ENCODE measurements around the gene MEPCE.

The MEPCE gene

DNA sequence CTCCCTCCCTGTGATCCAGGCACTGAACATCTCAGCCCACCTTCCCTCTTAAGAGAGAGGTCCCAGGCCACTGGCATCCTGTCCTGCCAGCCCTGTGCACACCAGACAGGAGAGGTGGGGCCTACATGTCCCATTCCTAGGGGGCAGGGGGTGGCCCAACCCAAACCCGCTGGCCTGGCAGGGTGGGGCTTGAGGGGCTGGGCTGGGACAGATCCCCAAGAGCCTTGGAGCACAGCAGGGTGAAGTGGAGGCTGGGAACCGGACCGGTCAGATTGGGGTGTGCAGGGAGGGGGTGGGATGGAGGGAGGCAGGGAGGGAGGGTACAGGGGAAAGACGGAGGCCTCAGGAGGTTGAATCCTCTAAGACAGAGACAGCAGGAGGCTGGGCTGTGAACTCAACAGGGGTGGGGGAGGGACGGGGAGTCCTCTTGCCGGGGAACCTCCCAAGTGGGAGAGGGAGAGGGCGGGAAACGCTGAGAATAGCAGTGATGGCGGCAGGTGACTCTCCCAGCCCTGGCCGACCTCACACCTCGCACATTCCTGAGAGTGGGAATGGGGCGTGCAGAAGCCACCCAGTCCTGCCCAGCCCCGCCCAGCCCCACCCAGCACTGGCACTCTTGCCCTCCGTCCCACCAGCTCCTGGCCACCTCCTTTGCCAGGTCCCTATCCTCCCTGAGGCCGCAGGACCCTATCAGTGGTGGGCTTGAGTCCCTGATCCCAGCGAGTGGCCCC, 42.7 kb downstream of the MEPCE start:
- DNase-seq (ENCODE audit: low read depth) = no peak
- TF ChIP-seq, protein P1, sequence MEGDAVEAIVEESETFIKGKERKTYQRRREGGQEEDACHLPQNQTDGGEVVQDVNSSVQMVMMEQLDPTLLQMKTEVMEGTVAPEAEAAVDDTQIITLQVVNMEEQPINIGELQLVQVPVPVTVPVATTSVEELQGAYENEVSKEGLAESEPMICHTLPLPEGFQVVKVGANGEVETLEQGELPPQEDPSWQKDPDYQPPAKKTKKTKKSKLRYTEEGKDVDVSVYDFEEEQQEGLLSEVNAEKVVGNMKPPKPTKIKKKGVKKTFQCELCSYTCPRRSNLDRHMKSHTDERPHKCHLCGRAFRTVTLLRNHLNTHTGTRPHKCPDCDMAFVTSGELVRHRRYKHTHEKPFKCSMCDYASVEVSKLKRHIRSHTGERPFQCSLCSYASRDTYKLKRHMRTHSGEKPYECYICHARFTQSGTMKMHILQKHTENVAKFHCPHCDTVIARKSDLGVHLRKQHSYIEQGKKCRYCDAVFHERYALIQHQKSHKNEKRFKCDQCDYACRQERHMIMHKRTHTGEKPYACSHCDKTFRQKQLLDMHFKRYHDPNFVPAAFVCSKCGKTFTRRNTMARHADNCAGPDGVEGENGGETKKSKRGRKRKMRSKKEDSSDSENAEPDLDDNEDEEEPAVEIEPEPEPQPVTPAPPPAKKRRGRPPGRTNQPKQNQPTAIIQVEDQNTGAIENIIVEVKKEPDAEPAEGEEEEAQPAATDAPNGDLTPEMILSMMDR (IDR thresholded peaks at IDR 0.05; ENCODE audit: low read length, missing control alignments) = no peak
- H3K4me3 ChIP-seq (replicated peaks; ENCODE audit: low read depth, low read length) = peak overlapping the region; percentile 36

DNA sequence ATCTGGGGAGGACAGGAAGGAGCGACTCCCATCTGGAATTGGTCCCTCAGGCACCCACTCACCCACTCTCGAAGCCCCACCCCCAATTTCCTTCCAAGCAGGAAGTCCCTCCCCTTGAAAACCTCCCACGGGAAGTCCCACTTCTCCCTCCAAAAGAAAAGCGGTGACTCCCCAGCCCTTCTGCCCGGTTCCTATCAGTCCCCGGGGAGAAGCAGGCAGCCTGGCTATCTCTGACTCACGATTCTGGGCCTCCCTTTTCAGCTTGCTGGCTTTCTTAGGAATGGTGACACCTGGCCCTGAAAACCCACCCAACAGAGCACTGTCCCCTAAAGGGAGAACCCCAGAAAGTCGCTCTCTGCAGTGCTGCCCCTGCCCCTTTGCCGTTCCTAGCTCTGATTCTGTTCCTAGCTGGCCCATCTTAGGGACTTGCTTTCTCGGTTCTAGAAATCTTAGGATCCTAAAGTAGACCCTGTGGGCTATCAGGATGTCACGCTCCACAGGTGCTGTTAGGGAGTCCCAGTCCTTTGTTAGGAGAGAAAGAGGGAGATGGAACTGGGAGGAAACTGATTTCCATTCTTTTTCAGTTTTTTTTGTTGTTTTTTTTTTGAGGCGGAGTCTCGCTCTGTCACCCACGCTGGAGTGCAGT, 43.3 kb downstream of the MEPCE start:
- peak overlapping the region; percentile 36 for H3K4me3 ChIP-seq (replicated peaks; ENCODE audit: low read depth, low read length)
- TF ChIP-seq, protein P1 (IDR thresholded peaks at IDR 0.05; ENCODE audit: low read length, missing control alignments) = no peak
- DNase-seq (ENCODE audit: low read depth) = peak; percentile 79

DNA sequence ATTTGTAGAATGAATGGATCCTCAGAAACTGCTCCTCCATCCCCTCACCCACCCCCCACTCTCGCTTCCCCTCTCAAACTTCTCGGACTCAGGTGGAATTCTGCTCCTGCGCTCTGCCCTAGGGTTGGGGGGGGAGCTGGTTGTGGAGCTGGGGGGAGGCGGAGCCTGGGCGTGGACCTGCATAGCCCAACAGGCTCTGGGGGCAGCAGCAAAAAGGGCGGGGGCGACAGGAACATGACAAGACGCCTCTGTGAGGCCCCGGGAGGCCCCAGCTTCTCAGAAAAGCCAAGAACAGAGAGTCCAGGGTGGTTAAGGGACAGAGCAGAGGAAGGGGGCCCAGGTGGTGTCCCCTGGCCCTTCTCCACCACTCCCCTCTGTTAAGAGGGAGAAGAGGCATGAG, 45.9 kb downstream of the MEPCE start:
- H3K4me3 ChIP-seq (replicated peaks; ENCODE audit: low read depth, low read length) = peak overlapping the region; percentile 93
- no peak for DNase-seq (ENCODE audit: low read depth)
- TF ChIP-seq, protein P1 (IDR thresholded peaks at IDR 0.05; ENCODE audit: low read length, missing control alignments) = no peak

DNA sequence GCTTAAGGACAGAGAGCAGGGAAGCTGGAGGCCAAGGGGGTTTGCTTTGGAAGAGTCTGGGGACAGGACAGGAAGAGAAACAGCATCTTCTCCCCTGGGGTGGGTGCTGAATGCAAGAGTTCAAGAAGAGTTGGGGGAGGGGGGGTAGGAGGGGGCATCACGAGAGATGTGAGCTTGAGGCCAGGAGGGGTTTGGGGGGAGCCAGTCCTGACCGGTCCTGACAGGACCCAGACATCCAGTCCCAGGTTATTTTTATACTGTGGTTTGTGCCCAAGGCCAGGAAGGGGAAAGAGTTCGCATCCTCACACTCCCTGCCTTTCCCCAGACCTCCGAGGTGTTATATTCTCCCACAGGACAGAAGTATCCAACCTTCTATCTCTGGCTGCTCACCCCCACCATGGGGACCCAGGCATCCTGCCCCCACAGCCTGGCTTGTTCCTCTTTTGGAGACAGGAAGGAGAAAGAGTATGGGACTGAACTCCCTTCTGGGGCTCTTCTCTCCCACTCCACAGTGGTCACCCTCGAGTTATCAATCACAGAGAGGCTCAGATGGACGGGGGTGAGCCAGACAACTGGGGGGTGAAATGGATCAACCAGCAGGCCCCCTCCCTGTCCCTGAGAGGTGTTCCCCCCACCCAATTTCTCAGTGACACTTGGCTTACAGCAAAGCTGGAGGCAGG, 46.6 kb downstream of the MEPCE start:
- TF ChIP-seq, protein P1 (IDR thresholded peaks at IDR 0.05; ENCODE audit: low read length, missing control alignments) = no peak
- DNase-seq (ENCODE audit: low read depth) = no peak
- peak overlapping the region; percentile 93 for H3K4me3 ChIP-seq (replicated peaks; ENCODE audit: low read depth, low read length)

DNA sequence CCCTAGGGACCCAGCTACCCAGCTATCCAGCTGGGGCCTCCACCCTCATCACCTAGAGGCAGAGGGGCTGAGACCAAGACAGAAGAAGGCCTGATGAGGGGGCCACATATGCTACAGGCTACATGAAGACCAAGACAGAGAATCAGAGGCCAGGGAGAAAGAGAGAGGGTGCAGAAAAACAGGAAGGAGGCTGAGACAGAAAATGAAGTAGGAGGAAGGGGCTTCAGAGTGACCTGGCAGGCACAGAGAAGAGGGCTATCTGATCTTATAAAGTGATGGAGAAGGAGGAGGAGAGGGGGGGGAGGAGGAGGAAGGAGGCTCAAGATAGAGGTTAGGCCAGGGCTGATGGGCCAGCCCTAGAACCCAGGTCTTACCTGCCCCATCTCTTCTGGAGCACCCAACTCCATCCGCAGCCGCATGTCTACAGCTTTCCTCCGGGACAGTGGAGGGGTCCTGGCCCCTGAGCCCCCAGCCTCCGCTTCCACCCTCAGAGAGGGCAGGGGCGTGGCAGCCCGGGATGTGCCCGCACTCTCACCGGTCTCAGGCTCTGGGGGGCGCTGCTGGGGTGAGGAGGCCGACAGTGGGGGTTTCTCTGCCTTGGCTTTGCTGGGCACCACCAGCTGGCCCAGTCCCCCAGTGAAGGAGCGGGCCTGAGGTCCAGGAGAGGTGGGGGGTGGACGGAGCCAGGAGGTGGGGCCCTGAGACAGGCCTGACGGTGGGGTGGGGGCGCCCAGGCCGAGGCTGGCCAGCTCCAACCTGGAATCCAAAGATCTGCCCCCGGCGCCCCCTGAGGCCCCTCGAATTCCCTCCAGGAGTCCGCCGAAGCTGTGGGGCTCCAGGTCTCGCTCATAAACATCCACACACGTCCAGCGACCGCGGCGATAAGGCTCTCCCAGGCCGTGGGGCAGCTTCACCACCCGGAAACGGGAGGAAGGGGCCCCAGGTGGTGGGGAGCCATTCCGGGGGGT, 47.6 kb downstream of the MEPCE start:
- DNase-seq (ENCODE audit: low read depth) = no peak

DNA sequence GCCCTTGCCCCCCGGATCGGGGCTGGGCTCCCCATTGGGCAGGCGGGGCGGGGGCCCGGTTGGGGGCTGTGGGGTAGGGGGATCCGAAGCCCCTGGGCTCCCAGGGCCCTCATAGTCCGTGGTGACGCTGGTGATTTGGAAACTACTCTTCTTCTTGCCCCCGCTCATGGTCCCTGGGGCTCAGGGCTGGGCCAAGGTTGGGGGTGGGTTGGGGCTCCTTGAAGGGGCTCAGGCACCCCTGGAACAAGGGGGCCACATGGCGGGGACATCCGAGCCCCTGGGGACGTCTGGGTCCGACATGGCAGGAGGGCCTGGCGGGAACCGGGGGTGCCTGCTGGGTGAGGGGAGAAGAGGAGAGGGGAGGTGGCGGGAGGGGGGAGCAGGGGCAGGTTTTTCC, 48.2 kb downstream of the MEPCE start:
- peak overlapping the region; percentile 93 for H3K4me3 ChIP-seq (replicated peaks; ENCODE audit: low read depth, low read length)
- DNase-seq (ENCODE audit: low read depth) = no peak
- TF ChIP-seq, protein P1 (IDR thresholded peaks at IDR 0.05; ENCODE audit: low read length, missing control alignments) = no peak

More for the DNA sequence above, 47.6 kb downstream of the MEPCE start:
- TF ChIP-seq, protein P1 (IDR thresholded peaks at IDR 0.05; ENCODE audit: low read length, missing control alignments) = peak; percentile 30
- peak overlapping the region; percentile 93 for H3K4me3 ChIP-seq (replicated peaks; ENCODE audit: low read depth, low read length)

Measured in fibroblast of pulmonary artery (primary cell).